ENCODE data around the gene ARAP2.

GRCh38 chr4:36020351-36020750 lies 224.0 kb downstream of the ARAP2 start:
- TF ChIP-seq CTCF (IDR thresholded peaks at IDR 0.05; ENCODE audit: insufficient read depth, low read length, poor library complexity, severe bottlenecking) (no peak), EZH2phosphoT487 (conservative IDR thresholded peaks at IDR 0.05; ENCODE audit: low read length) (no peak)

Measured in SU-DHL-6 (cell line).